ENCODE data around the gene RDX. TPM values are rescaled to one million over a fixed set of nuclear protein-coding genes. Genes with fewer than 3 reads are reported as not detected.

Gene RDX
- total RNA-seq, 1 experiment from 2014 or later, result 131 TPM

GRCh38 chr11:110296226-110297075 lies at the start of gene RDX (continued):
- TF ChIP-seq REST (IDR thresholded peaks at IDR 0.05; ENCODE audit: low read depth) (no peak), FOSL1 (IDR thresholded peaks at IDR 0.05; ENCODE audit: low read depth) (no peak), CEBPB (IDR thresholded peaks at IDR 0.05; ENCODE audit: low read depth) (no peak), SIN3A (IDR thresholded peaks at IDR 0.05; ENCODE audit: low read depth) (peak; percentile 69; the same call in 1 of the 2 replicates), POLR2AphosphoS5 (IDR thresholded peaks at IDR 0.05; ENCODE audit: low read depth, low read length) (peak; percentile 85)

GRCh38 chr11:110345743-110346142 lies 49.3 kb upstream of the RDX start:
- ATAC-seq, result no peak
- intact Hi-C loops (cut with micrococcal nuclease), result no loop called here
- Histone ChIP-seq H3K27me3 (ENCODE audit: insufficient read depth, low read length) (no peaks in the 10 kb centered on the region), H3K27ac (ENCODE audit: low read depth, low read length) (no peak overlapping the region), H3K36me3 (ENCODE audit: control insufficient read depth in 1 of 2, insufficient read depth in 2 of 2, low read length in 2 of 2) (0 out of 4 replicates have a peak, but pooled peaks cover 0 to 3% of the 10 kb centered on the region in 2 experiments), H3K9ac (ENCODE audit: low read length) (no peak overlapping the region), H3K9me2 (ENCODE audit: insufficient read depth) (no peaks in the 10 kb centered on the region), H3K4me3 (replicated peaks in 1 of 2; ENCODE audit: low read depth in 1 of 2, low read length in 2 of 2) (no peak overlapping the region), H4K20me1 (ENCODE audit: insufficient read depth) (no peaks in the 10 kb centered on the region), H3K9me3 (ENCODE audit: control insufficient read depth in 1 of 2, insufficient read depth in 1 of 2, low read depth in 1 of 2, low read length in 2 of 2) (no peaks in the 10 kb centered on the region), H3K4me1 (ENCODE audit: control insufficient read depth in 1 of 2, insufficient read depth in 2 of 2, low read length in 2 of 2) (peaks cover 6 to 11% of the 10 kb centered on the region in 2 experiments; a peak in 2 of 4 replicates), H2AFZ (ENCODE audit: low read depth, low read length, poor library complexity, severe bottlenecking) (no peak overlapping the region), H3K79me2 (ENCODE audit: insufficient read depth, low read length) (no peaks in the 10 kb centered on the region), H3K4me2 (ENCODE audit: low read length) (no peak overlapping the region)
- ChIA-PET RAD21 (ENCODE audit: low non-redundant PET in 1 of 2, low total read pairs in 2 of 2, uncharacterized antibody in 2 of 2, unreplicated experiment in 2 of 2) (no interaction called here), POLR2A (no interaction called here), CTCF (no interaction called here)
- TF ChIP-seq EZH2 (IDR thresholded peaks at IDR 0.05) (no peak), SIN3A (IDR thresholded peaks at IDR 0.05; ENCODE audit: low read depth) (no peak), SRF (IDR thresholded peaks at IDR 0.05; ENCODE audit: low read depth) (no peak), JUND (IDR thresholded peaks at IDR 0.05) (no peak), CEBPB (IDR thresholded peaks at IDR 0.05; ENCODE audit: low read depth) (peak; percentile 75)
- no peak for DNase-seq (ENCODE audit: low read depth, low spot score)
- BruUV-seq (replicated peaks), result no TSS peak
